GM10248 (cell line): ENCODE data around the gene RCAN2.

Source experiments
- CTCF ChIA-PET: fragments of 300-600 bp; sonication (Branson Sonifier 250); formaldehyde crosslinking; extraction: SDS; loops from one replicate; lab custom pipeline; 2021; ENCODE audit warnings: antibody characterized with exemption; lab: Yijun Ruan, JAX
- POLR2A ChIA-PET: fragments of 350-650 bp; sonication (Branson Sonifier 250); formaldehyde crosslinking; extraction: SDS; loops from one replicate; lab custom pipeline; 2020; ENCODE audit warnings: antibody characterized with exemption; lab: Yijun Ruan, JAX
- DNase-seq: peaks from one replicate; pipeline ENCODE4 v3.0.0; 2012; ENCODE audit errors: extremely low spot score
- TF ChIP-seq, protein P1 (sequence below): IDR thresholded peaks from 2 replicates; pipeline ENCODE4 v1.5.1; 2012; ENCODE audit warnings: mild to moderate bottlenecking, low read depth; ENCODE audit errors: extremely low read depth, missing control alignments, control extremely low read depth

Gene RCAN2

DNA sequence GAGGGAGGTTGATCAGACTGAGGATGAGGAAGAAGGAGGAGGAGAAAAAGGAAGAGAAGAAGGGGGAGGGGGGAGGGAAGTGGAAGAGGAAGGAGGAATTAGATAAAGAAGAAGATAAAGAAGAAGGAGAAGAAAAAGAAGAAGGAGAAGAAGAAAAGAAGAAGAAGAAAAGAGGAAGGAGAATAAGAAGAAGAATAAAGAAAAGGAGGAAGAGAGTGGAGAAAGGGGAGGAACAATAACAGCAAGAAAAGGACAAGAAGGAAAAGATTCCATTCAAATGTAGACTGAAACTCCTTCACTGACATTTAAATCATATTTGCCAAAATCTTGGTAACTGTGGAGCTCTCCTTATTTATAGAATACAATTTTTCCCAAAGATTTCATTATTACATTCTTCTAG, 34.3 kb upstream of the RCAN2 start:
- POLR2A ChIA-PET = no interaction called here
- CTCF ChIA-PET = no interaction called here
- TF ChIP-seq, protein P1, sequence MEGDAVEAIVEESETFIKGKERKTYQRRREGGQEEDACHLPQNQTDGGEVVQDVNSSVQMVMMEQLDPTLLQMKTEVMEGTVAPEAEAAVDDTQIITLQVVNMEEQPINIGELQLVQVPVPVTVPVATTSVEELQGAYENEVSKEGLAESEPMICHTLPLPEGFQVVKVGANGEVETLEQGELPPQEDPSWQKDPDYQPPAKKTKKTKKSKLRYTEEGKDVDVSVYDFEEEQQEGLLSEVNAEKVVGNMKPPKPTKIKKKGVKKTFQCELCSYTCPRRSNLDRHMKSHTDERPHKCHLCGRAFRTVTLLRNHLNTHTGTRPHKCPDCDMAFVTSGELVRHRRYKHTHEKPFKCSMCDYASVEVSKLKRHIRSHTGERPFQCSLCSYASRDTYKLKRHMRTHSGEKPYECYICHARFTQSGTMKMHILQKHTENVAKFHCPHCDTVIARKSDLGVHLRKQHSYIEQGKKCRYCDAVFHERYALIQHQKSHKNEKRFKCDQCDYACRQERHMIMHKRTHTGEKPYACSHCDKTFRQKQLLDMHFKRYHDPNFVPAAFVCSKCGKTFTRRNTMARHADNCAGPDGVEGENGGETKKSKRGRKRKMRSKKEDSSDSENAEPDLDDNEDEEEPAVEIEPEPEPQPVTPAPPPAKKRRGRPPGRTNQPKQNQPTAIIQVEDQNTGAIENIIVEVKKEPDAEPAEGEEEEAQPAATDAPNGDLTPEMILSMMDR = no peak
- no peak for DNase-seq

DNA sequence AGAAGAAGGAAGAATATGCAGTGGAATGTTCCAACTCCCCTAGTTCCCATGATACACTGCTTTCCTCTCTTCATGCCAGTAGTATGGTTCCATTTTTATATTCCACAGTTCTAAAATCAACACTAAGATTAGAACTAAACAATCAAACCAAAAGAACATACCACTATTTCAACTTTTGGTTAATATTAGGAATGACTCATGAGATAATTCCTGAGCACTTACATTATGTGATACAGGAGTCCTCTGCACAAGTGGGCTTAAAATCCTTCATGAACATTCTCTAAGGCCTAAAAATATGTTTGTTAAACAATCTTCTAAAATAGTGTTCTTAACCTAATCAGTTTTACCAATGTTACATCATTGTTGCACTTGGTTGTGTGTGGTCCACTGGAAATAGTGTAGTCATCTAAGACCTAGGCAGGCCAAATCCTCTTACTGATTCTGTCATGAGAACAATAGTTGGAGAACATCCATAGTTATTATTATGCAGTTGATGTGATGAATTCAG, 30.3 kb upstream of the RCAN2 start:
- CTCF ChIA-PET = interaction anchor here (1.1 to 1.3 kb wide), 2 partner anchors 9 kb away, joined by 3 read pairs; no protein-coding TSS in a partner anchor
- POLR2A ChIA-PET = no interaction called here
- no peak for DNase-seq
- TF ChIP-seq, protein P1 = no peak

DNA sequence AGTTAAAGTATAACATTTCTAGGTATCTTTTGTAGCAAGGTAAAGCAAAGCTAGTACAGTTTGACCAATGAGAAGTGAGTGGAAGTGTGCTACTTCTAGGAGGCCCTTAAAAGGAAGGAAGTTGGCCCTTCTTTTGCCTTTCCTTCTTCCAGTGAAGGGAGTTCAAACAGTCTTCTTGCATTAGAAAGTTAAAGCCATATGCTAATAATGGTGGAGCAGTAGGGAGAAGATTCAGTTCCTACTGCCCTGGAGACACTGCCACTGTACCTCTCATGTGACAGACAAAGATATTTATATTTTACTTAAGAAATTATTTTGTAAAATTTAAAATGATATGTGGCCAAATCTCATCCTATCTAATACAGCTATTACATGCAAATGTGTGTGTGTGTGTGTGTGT, 26.0 kb upstream of the RCAN2 start:
- TF ChIP-seq, protein P1 = no peak
- ChIA-PET CTCF (no interaction called here), POLR2A (no interaction called here)
- no peak for DNase-seq

DNA sequence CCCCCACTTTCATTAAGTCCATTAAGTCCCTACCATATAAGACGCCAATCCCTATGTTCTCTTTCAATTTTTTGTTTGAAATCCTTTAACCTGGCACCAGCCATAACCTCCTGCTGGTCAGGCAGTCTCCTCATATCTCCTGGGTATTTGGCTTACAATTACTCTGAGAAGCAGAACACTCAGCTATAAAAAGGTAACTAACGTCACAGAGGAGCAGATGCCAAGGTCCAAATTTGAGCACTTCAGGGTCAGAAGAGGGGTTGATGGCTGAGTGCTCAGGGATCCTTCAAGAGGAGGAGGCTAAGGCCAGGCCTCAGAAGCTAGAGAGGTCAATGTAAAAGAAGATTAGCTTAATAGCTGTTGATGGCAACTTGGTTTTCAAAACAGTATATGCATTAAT, 22.3 kb upstream of the RCAN2 start:
- ChIA-PET POLR2A (no interaction called here), CTCF (interaction anchor here (0.6 kb wide), 2 partner anchors 47 to 1522 kb away, joined by 3 read pairs; no protein-coding TSS in a partner anchor)
- DNase-seq = no peak
- TF ChIP-seq, protein P1 = no peak

DNA sequence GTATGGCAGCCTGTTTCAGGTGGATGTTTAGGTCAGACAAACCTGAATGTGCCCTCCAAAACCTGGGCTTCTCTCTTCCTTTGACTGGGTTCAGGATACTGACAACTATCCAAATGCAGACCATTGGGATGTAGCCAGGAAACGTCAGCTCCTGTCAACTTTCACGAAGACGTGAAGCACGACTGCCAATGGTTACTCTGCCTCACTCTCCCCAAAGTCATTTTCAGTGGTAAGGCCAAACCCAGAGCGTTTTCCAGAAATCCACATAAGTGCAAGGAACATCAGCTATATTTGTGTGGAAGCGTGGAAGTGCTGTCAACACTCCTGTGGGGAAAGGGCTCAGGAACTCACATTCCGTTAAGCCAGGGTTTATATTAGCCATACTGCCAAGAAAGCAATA, 20.1 kb upstream of the RCAN2 start:
- POLR2A ChIA-PET = no interaction called here
- CTCF ChIA-PET = no interaction called here
- TF ChIP-seq, protein P1 = no peak
- no peak for DNase-seq

DNA sequence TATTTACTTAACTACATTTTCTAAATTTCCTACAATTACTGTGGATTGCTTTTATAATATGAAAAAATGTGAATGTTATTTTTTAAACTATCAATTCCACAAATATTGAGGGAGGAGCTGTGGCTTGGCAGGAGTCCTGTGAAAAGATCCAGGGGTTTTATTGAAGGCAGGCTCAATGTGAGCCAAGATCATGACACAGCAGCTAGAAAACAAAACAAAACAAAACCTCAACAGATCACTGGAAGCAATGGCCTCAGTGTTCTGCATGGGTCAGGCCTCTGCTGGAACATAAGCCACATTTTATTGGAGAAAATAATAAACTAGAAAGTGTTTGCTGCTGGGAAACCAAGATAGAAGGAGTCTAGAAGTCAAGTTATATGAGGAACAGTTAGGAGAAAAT, 19.4 kb upstream of the RCAN2 start:
- POLR2A ChIA-PET = no interaction called here
- DNase-seq = no peak
- CTCF ChIA-PET = no interaction called here
- TF ChIP-seq, protein P1 = no peak
